Hepatocyte (in vitro differentiated cells): ENCODE measurements around the gene KRTDAP. TPM values are rescaled to one million over a fixed set of nuclear protein-coding genes. Genes with fewer than 3 reads are reported as not detected.

ENCODE experiments used
- DNase-seq: peaks from one replicate; pipeline ENCODE4 v3.0.0-alpha.2; 2016; ENCODE audit warnings: low spot score
- H2AFZ ChIP-seq: fragments of 200-600 bp; sonication (generic); 2 replicates; pipeline ENCODE4 v1.6.0; 2016; ENCODE audit warnings: antibody characterized with exemption, mild to moderate bottlenecking
- H3K27ac ChIP-seq: fragments of 200-600 bp; sonication (generic); 2 replicates; pipeline ENCODE4 v1.5.1; 2016; ENCODE audit warnings: mild to moderate bottlenecking
- H3K27me3 ChIP-seq: fragments of 200-600 bp; sonication (generic); 2 replicates; pipeline ENCODE4 v1.6.1; 2016
- H3K36me3 ChIP-seq: fragments of 200-600 bp; sonication (generic); replicated peaks from 2 replicates; pipeline ENCODE4 v1.5.1; 2016; ENCODE audit warnings: low read depth; ENCODE audit not compliant: insufficient read depth
- H3K4me1 ChIP-seq: fragments of 200-600 bp; sonication (generic); 2 replicates; pipeline ENCODE4 v1.5.1; 2016; ENCODE audit warnings: mild to moderate bottlenecking, moderate library complexity; ENCODE audit not compliant: insufficient read depth
- H3K4me2 ChIP-seq: fragments of 200-600 bp; sonication (generic); 2 replicates; pipeline ENCODE4 v1.6.0; 2016
- H3K4me3 ChIP-seq: fragments of 200-600 bp; sonication (generic); 2 replicates; pipeline ENCODE4 v1.5.1; 2016; ENCODE audit warnings: mild to moderate bottlenecking
- H3K79me2 ChIP-seq: fragments of 200-600 bp; sonication (generic); 2 replicates; pipeline ENCODE4 v1.6.0; 2017; ENCODE audit warnings: mild to moderate bottlenecking
- H3K9me2 ChIP-seq: fragments of 200-600 bp; sonication (generic); replicated peaks from 2 replicates; pipeline ENCODE4 v1.6.0; 2017; ENCODE audit warnings: mild to moderate bottlenecking; ENCODE audit not compliant: insufficient read depth
- H3K9me3 ChIP-seq: fragments of 200-600 bp; sonication (generic); 2 replicates; pipeline ENCODE4 v1.5.1; 2016; ENCODE audit warnings: low read depth, mild to moderate bottlenecking
- H4K20me1 ChIP-seq: fragments of 200-600 bp; sonication (generic); 2 replicates; pipeline ENCODE4 v1.6.0; 2016; ENCODE audit warnings: mild to moderate bottlenecking; ENCODE audit not compliant: insufficient read depth, poor library complexity, severe bottlenecking
- CTCF ChIP-seq: fragments of 200-600 bp; sonication (generic); IDR thresholded peaks from 2 replicates; pipeline ENCODE4 v1.5.1; 2016; ENCODE audit warnings: antibody characterized with exemption, mild to moderate bottlenecking; ENCODE audit not compliant: poor library complexity
- EZH2 ChIP-seq: fragments of 200-600 bp; sonication (generic); IDR thresholded peaks from 2 replicates; pipeline ENCODE4 v1.6.1; 2016; ENCODE audit warnings: antibody characterized with exemption, mild to moderate bottlenecking, borderline replicate concordance
- EZH2phosphoT487 ChIP-seq: fragments of 200-600 bp; sonication (generic); IDR thresholded peaks from one replicate; pipeline ENCODE4 v1.6.1; 2018; ENCODE audit warnings: antibody characterized with exemption, mild to moderate bottlenecking, low read depth, moderate library complexity; ENCODE audit not compliant: unreplicated experiment, severe bottlenecking
- WGBS: methylation state at CpG from one replicate; pipeline ENCODE4 v1.1.6; 2016; ENCODE audit warnings: low lambda C conversion rate; ENCODE audit errors: missing lambda C conversion rate; 5-methylcytosine and 5-hydroxymethylcytosine counted together
- polyA plus RNA-seq: library from polyadenylated mRNA; unstranded; fragments of >200 nt; fragmentation: Nextera tagmentation; extraction: Ambion mirVana; gene quantifications from 2 replicates; pipeline ENCODE4 v1.2.1, GENCODE V29; 2016
- total RNA-seq: library from RNA; depleted of rRNA; stranded (reverse); fragments of >200 nt; gene quantifications from 2 replicates; pipeline ENCODE4 v1.2.3, GENCODE V29; 2014

The KRTDAP gene
- total and polyA plus RNA-seq, 2 experiments from 2014 or later = 0.97 to 1.6 TPM

- Histone ChIP-seq H3K27me3 (no peaks in the 10 kb centered on the region), H3K4me1 (peaks cover 14% of the 10 kb centered on the region), H4K20me1 (no peaks in the 10 kb centered on the region), H3K79me2 (no peaks in the 10 kb centered on the region), H3K4me2 (peak overlapping the region; percentile 42), H3K9me2 (no peaks in the 10 kb centered on the region), H3K36me3 (no peaks in the 10 kb centered on the region), H3K9me3 (no peaks in the 10 kb centered on the region), H3K4me3 (no peak overlapping the region), H3K27ac (peak overlapping the region; percentile 68), H2AFZ (no peak overlapping the region)
- WGBS = 50% methylated on average over 1 of the region's 1 CpG
- DNase-seq = no peak
- TF ChIP-seq EZH2 (no peak), CTCF (no peak), EZH2phosphoT487 (no peak)
Observed at GRCh38 chr19:35458192-35458591, 32.1 kb downstream of the KRTDAP start.

- no peak overlapping the region for H2AFZ ChIP-seq
- no peak overlapping the region for H3K27ac ChIP-seq
- H3K27me3 ChIP-seq = no peaks in the 10 kb centered on the region
- no peaks in the 10 kb centered on the region for H3K36me3 ChIP-seq
- DNase-seq = no peak
- H3K9me3 ChIP-seq = no peaks in the 10 kb centered on the region
- H3K4me2 ChIP-seq = no peak overlapping the region
- 84% methylated on average over 5 of the region's 5 CpGs for WGBS
- H3K4me1 ChIP-seq = peaks cover 14% of the 10 kb centered on the region
- H3K79me2 ChIP-seq = no peaks in the 10 kb centered on the region
- no peak for TF ChIP-seq EZH2
- no peak for TF ChIP-seq CTCF
- no peak for TF ChIP-seq EZH2phosphoT487
- H3K9me2 ChIP-seq = no peaks in the 10 kb centered on the region
- H3K4me3 ChIP-seq = no peak overlapping the region
- no peaks in the 10 kb centered on the region for H4K20me1 ChIP-seq
Observed at GRCh38 chr19:35457173-35457572, 33.1 kb downstream of the KRTDAP start.

GRCh38 chr19:35455616-35456201 lies 34.6 kb downstream of the KRTDAP start:
- Histone ChIP-seq H3K79me2 (no peaks in the 10 kb centered on the region), H3K4me2 (no peak overlapping the region), H3K4me3 (no peak overlapping the region), H2AFZ (no peak overlapping the region), H3K36me3 (no peaks in the 10 kb centered on the region), H3K9me2 (no peaks in the 10 kb centered on the region), H3K27ac (no peak overlapping the region), H4K20me1 (no peaks in the 10 kb centered on the region), H3K27me3 (no peaks in the 10 kb centered on the region), H3K9me3 (no peaks in the 10 kb centered on the region), H3K4me1 (peaks cover 14% of the 10 kb centered on the region)
- TF ChIP-seq EZH2phosphoT487 = no peak
- TF ChIP-seq EZH2 = no peak
- TF ChIP-seq CTCF = no peak
- no peak for DNase-seq
- 67% methylated on average over 3 of the region's 3 CpGs for WGBS

- WGBS = 97% methylated on average over 2 of the region's 2 CpGs
- no peak for DNase-seq
- no peaks in the 10 kb centered on the region for H3K27me3 ChIP-seq
- no peak overlapping the region for H2AFZ ChIP-seq
- H3K79me2 ChIP-seq = no peaks in the 10 kb centered on the region
- H3K4me3 ChIP-seq = no peak overlapping the region
- H3K36me3 ChIP-seq = no peaks in the 10 kb centered on the region
- no peak overlapping the region for H3K27ac ChIP-seq
- H3K9me3 ChIP-seq = no peaks in the 10 kb centered on the region
- peaks cover 14% of the 10 kb centered on the region for H3K4me1 ChIP-seq
- TF ChIP-seq EZH2phosphoT487 (no peak), EZH2 (no peak), CTCF (no peak)
- H4K20me1 ChIP-seq = no peaks in the 10 kb centered on the region
- no peaks in the 10 kb centered on the region for H3K9me2 ChIP-seq
- H3K4me2 ChIP-seq = no peak overlapping the region
Observed at GRCh38 chr19:35454663-35455062, 35.6 kb downstream of the KRTDAP start.
